ENCODE data around the gene DEPDC5.

- TF ChIP-seq RBFOX2 (IDR thresholded peaks at IDR 0.05; ENCODE audit: low read depth, low read length) (no peak), ARHGAP35 (IDR thresholded peaks at IDR 0.05; ENCODE audit: partially characterized antibody) (no peak), ZBTB34 (CRISPR knock-in tag; IDR thresholded peaks at IDR 0.05) (no peak), ATF2 (CRISPR knock-in tag; IDR thresholded peaks at IDR 0.05) (no peak), POLR2A (conservative IDR thresholded peaks at IDR 0.05) (no peak), ESRRA (IDR thresholded peaks at IDR 0.05; ENCODE audit: borderline replicate concordance, low read depth) (no peak), USF2 (CRISPR knock-in tag; IDR thresholded peaks at IDR 0.05) (no peak), HCFC1 (IDR thresholded peaks at IDR 0.05; ENCODE audit: low read depth, low read length) (no peak), RFX5 (IDR thresholded peaks at IDR 0.05; ENCODE audit: low read depth, low read length) (no peak)
- TF ChIP-seq, protein P1, sequence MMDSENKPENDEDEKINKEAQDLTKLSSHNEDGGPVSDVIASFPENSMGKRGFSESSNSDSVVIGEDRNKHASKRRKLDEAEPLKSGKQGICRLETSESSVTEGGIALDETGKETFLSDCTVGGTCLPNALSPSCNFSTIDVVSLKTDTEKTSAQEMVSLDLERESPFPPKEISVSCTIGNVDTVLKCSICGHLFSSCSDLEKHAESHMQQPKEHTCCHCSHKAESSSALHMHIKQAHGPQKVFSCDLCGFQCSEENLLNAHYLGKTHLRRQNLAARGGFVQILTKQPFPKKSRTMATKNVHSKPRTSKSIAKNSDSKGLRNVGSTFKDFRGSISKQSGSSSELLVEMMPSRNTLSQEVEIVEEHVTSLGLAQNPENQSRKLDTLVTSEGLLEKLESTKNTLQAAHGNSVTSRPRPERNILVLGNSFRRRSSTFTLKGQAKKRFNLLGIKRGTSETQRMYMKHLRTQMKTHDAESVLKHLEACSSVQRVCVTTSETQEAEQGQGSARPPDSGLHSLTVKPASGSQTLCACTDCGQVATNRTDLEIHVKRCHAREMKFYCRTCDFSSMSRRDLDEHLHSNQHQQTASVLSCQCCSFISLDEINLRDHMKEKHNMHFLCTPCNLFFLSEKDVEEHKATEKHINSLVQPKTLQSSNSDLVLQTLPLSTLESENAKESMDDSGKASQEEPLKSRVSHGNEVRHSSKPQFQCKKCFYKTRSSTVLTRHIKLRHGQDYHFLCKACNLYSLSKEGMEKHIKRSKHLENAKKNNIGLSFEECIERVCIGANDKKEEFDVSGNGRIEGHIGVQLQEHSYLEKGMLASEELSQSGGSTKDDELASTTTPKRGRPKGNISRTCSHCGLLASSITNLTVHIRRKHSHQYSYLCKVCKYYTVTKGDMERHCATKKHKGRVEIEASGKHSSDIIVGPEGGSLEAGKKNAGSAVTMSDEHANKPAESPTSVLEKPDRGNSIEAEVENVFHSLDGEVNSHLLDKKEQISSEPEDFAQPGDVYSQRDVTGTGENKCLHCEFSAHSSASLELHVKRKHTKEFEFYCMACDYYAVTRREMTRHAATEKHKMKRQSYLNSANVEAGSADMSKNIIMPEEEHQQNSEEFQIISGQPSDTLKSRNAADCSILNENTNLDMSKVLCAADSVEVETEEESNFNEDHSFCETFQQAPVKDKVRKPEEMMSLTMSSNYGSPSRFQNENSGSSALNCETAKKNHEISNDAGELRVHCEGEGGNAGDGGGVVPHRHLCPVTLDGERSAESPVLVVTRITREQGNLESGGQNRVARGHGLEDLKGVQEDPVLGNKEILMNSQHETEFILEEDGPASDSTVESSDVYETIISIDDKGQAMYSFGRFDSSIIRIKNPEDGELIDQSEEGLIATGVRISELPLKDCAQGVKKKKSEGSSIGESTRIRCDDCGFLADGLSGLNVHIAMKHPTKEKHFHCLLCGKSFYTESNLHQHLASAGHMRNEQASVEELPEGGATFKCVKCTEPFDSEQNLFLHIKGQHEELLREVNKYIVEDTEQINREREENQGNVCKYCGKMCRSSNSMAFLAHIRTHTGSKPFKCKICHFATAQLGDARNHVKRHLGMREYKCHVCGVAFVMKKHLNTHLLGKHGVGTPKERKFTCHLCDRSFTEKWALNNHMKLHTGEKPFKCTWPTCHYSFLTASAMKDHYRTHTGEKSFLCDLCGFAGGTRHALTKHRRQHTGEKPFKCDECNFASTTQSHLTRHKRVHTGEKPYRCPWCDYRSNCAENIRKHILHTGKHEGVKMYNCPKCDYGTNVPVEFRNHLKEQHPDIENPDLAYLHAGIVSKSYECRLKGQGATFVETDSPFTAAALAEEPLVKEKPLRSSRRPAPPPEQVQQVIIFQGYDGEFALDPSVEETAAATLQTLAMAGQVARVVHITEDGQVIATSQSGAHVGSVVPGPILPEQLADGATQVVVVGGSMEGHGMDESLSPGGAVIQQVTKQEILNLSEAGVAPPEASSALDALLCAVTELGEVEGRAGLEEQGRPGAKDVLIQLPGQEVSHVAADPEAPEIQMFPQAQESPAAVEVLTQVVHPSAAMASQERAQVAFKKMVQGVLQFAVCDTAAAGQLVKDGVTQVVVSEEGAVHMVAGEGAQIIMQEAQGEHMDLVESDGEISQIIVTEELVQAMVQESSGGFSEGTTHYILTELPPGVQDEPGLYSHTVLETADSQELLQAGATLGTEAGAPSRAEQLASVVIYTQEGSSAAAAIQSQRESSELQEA (IDR thresholded peaks at IDR 0.05; ENCODE audit: low read depth): no peak
- TF ChIP-seq, protein P2, sequence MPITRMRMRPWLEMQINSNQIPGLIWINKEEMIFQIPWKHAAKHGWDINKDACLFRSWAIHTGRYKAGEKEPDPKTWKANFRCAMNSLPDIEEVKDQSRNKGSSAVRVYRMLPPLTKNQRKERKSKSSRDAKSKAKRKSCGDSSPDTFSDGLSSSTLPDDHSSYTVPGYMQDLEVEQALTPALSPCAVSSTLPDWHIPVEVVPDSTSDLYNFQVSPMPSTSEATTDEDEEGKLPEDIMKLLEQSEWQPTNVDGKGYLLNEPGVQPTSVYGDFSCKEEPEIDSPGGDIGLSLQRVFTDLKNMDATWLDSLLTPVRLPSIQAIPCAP (CRISPR knock-in tag; IDR thresholded peaks at IDR 0.05; ENCODE audit: borderline replicate concordance): no peak
Measured at GRCh38 chr22:31754813-31755212, 994 bp downstream of the DEPDC5 start.

Data from K562 (cell line).